Measurements from ENCODE around the gene ADAMTS2.

GRCh38 chr5:179357031-179357430, 11.8 kb upstream of the ADAMTS2 start:
- TF ChIP-seq POLR2AphosphoS5 (IDR thresholded peaks at IDR 0.05; ENCODE audit: low read depth) (no peak), CTCF (conservative IDR thresholded peaks at IDR 0.05; ENCODE audit: low read depth in 2 of 2) (no peak), REST (IDR thresholded peaks at IDR 0.05; ENCODE audit: unreplicated experiment) (no peak), ETS1 (IDR thresholded peaks at IDR 0.05) (no peak)

Data from GM23338 (cell line).